ENCODE data around the gene VSTM4. TPM values are rescaled to one million over a fixed set of nuclear protein-coding genes. Genes with fewer than 3 reads are reported as not detected.

Gene VSTM4
- total and polyA plus RNA-seq, 4 donors, result 2.9 to 49.4 (median 7.2) TPM

- 83 to 86% methylated on average over 3 of the region's 3 CpGs for WGBS, 2 donors
- peaks cover 0 to 24% (median 9%) of the 10 kb centered on the region in 5 donors for H3K4me1 ChIP-seq (ENCODE audit: control insufficient read depth in 5 of 5, insufficient read depth in 5 of 5, low read length in 5 of 5)
Observed at GRCh38 chr10:49050906-49051305, 64.4 kb downstream of the VSTM4 start.

DNA sequence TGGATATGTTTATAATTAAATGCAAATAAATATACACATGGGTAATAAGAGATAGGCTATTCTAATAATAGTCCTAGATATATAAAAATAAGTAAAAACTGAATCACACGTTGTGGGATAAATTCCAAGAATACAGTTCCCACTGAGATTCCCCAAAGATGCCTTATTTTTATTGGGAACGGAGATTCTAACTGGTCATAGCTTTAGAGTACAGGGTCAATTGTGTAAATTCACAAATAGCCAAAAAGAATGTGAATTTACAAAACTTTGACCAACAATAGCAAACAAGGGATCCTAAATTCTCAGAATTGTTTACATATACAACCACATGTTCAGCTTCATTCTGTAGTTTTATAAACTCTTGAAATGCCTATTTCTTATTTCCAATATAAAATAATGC lies 65.0 kb downstream of the VSTM4 start:
- Histone ChIP-seq H3K4me3 (no peak overlapping the region), H3K4me1 (ENCODE audit: control insufficient read depth in 5 of 5, insufficient read depth in 5 of 5, low read length in 5 of 5) (peaks cover 0 to 18% (median 6%) of the 10 kb centered on the region in 5 donors), H3K9me3 (ENCODE audit: control insufficient read depth in 4 of 4, insufficient read depth in 3 of 4, low read length in 3 of 4) (no peaks in the 10 kb centered on the region), H3K9ac (ENCODE audit: insufficient read depth in 1 of 2, low read length in 2 of 2) (no peak overlapping the region), H3K36me3 (ENCODE audit: control insufficient read depth in 4 of 4, insufficient read depth in 4 of 4, low read length in 4 of 4) (peaks cover 0 to 15% (median 13%) of the 10 kb centered on the region in 4 donors), H3K27me3 (ENCODE audit: control insufficient read depth in 3 of 3, insufficient read depth in 3 of 3, low read length in 2 of 3) (no peaks in the 10 kb centered on the region), H3K27ac (ENCODE audit: low read depth in 1 of 2, low read length in 1 of 2) (no peak overlapping the region)
- peak in 1 of 3 donors; percentile 27 for DNase-seq
- TF ChIP-seq CTCF (IDR thresholded peaks at IDR 0.05; ENCODE audit: control extremely low read depth, extremely low read depth), result no peak
- 71 to 77% methylated on average over 2 of the region's 2 CpGs for WGBS, 2 donors
- ATAC-seq (ENCODE audit: insufficient read depth, low FRiP score), result no peak

More at GRCh38 chr10:49050906-49051305, 64.4 kb downstream of the VSTM4 start:
- Histone ChIP-seq H3K9ac (ENCODE audit: insufficient read depth in 1 of 2, low read length in 2 of 2) (no peak overlapping the region), H3K27ac (ENCODE audit: low read depth in 1 of 2, low read length in 1 of 2) (no peak overlapping the region), H3K27me3 (ENCODE audit: control insufficient read depth in 3 of 3, insufficient read depth in 3 of 3, low read length in 2 of 3) (no peaks in the 10 kb centered on the region), H3K9me3 (ENCODE audit: control insufficient read depth in 4 of 4, insufficient read depth in 3 of 4, low read length in 3 of 4) (no peaks in the 10 kb centered on the region), H3K36me3 (ENCODE audit: control insufficient read depth in 4 of 4, insufficient read depth in 4 of 4, low read length in 4 of 4) (peaks cover 0 to 20% (median 13%) of the 10 kb centered on the region in 4 donors), H3K4me3 (no peak overlapping the region)
- ATAC-seq (ENCODE audit: insufficient read depth, low FRiP score) (no peak), DNase-seq (peak in 2 of 3 donors; percentile 34 to 59)
- no peak for TF ChIP-seq CTCF (IDR thresholded peaks at IDR 0.05; ENCODE audit: control extremely low read depth, extremely low read depth)

- Histone ChIP-seq H3K9me3 (ENCODE audit: control insufficient read depth in 4 of 4, insufficient read depth in 3 of 4, low read length in 3 of 4) (no peaks in the 10 kb centered on the region), H3K9ac (ENCODE audit: insufficient read depth in 1 of 2, low read length in 2 of 2) (no peak overlapping the region), H3K4me1 (ENCODE audit: control insufficient read depth in 5 of 5, insufficient read depth in 5 of 5, low read length in 5 of 5) (peaks cover 0 to 18% (median 6%) of the 10 kb centered on the region in 5 donors), H3K4me3 (no peak overlapping the region), H3K27ac (ENCODE audit: low read depth in 1 of 2, low read length in 1 of 2) (no peak overlapping the region), H3K36me3 (ENCODE audit: control insufficient read depth in 4 of 4, insufficient read depth in 4 of 4, low read length in 4 of 4) (peaks cover 0 to 15% (median 14%) of the 10 kb centered on the region in 4 donors), H3K27me3 (ENCODE audit: control insufficient read depth in 3 of 3, insufficient read depth in 3 of 3, low read length in 2 of 3) (no peaks in the 10 kb centered on the region)
- 55 to 68% methylated on average over 4 of the region's 4 CpGs for WGBS, 2 donors
- no peak for TF ChIP-seq CTCF (IDR thresholded peaks at IDR 0.05; ENCODE audit: control extremely low read depth, extremely low read depth)
- DNase-seq (peak; percentile 32 to 73 (median 60)), ATAC-seq (ENCODE audit: insufficient read depth, low FRiP score) (no peak)
Observed at GRCh38 chr10:49049660-49050059, 65.7 kb downstream of the VSTM4 start.

GRCh38 chr10:49047128-49047639 lies 68.1 kb downstream of the VSTM4 start:
- H3K9me3 ChIP-seq (ENCODE audit: control insufficient read depth in 4 of 4, insufficient read depth in 3 of 4, low read length in 3 of 4), result no peaks in the 10 kb centered on the region
- H3K27me3 ChIP-seq (ENCODE audit: control insufficient read depth in 3 of 3, insufficient read depth in 3 of 3, low read length in 2 of 3), result no peaks in the 10 kb centered on the region
- TF ChIP-seq CTCF (IDR thresholded peaks at IDR 0.05; ENCODE audit: control extremely low read depth, extremely low read depth), result no peak
- DNase-seq (no peak), ATAC-seq (ENCODE audit: insufficient read depth, low FRiP score) (no peak)
- 94 to 96% methylated on average over 11 of the region's 11 CpGs for WGBS, 2 donors
- no peak overlapping the region for H3K27ac ChIP-seq (ENCODE audit: low read depth in 1 of 2, low read length in 1 of 2)
- H3K9ac ChIP-seq (ENCODE audit: insufficient read depth in 1 of 2, low read length in 2 of 2), result no peak overlapping the region
- peaks cover 0 to 20% (median 16%) of the 10 kb centered on the region in 4 donors for H3K36me3 ChIP-seq (ENCODE audit: control insufficient read depth in 4 of 4, insufficient read depth in 4 of 4, low read length in 4 of 4)
- H3K4me3 ChIP-seq, result no peak overlapping the region
- H3K4me1 ChIP-seq (ENCODE audit: control insufficient read depth in 5 of 5, insufficient read depth in 5 of 5, low read length in 5 of 5), result peaks cover 0 to 18% (median 0%) of the 10 kb centered on the region in 5 donors
